HCT116 (cell line): ENCODE data around the gene TMEM121. TPM values are rescaled to one million over a fixed set of nuclear protein-coding genes. Genes with fewer than 3 reads are reported as not detected.
"Not testable (repeated sequence)": the region's sequence is repeated elsewhere in the genome, so short reads cannot be mapped to it uniquely, and the experiment has no call there.

Source experiments
- ATAC-seq: fragments of 200-7000 bp; cut with Tn5 transposase; 2 replicates; pipeline ENCODE4 v1.9.1; 2020; ENCODE audit warnings: mild to moderate bottlenecking, moderate library complexity
- BruUV-seq: library from RNA; stranded (reverse); fragments of 400-500 nt; replicated peaks from 2 replicates; lab custom pipeline; 2021; lab: Mats Ljungman, UMichigan
- CTCF ChIA-PET: fragments of 300-600 bp; sonication (Branson Sonifier 250); formaldehyde crosslinking; loops from one replicate; lab custom pipeline; 2021; ENCODE audit warnings: antibody characterized with exemption; lab: Charles Lee
- POLR2A ChIA-PET: fragments of 300-600, 350-600 bp; sonication (Branson Sonifier 250); formaldehyde crosslinking; loops from one replicate; lab custom pipeline; 2021; ENCODE audit warnings: antibody characterized with exemption; lab: Charles Lee
- RAD21 ChIA-PET, 2 experiments: fragments of 300-600 bp; sonication (Branson Sonifier 250); formaldehyde crosslinking; loops; one replicate each; lab custom pipeline; 2023; ENCODE audit warnings: low total read pairs in 2 of 2; ENCODE audit not compliant: uncharacterized antibody in 2 of 2, unreplicated experiment in 2 of 2, low non-redundant PET in 1 of 2; lab: Charles Lee
- DNase-seq: peaks from one replicate; pipeline ENCODE4 v3.0.0-alpha.2; 2010; ENCODE audit warnings: low read depth, low spot score
- H2AFZ ChIP-seq: fragments of 200-600 bp; shearing (Covaris generic), sonication (generic); 2 replicates; pipeline ENCODE4 v1.6.1; 2017; ENCODE audit warnings: low read depth, mixed run types, mixed read lengths, antibody characterized with exemption, low read length; ENCODE audit not compliant: poor library complexity, severe bottlenecking
- H3K27ac ChIP-seq: 2 replicates; pipeline ENCODE4 v1.5.1; 2012; ENCODE audit warnings: low read depth, low read length
- H3K27me3 ChIP-seq: fragments of 200-600 bp; sonication (generic); 2 replicates; pipeline ENCODE4 v1.6.1; 2016; ENCODE audit warnings: mixed run types, low read length, mixed read lengths; ENCODE audit not compliant: insufficient read depth
- H3K36me3 ChIP-seq, 2 experiments: fragments of 200-500 bp in 1 of 2; fragments of 200-600 bp in 1 of 2; sonication (Bioruptor generic) in 1 of 2; sonication (generic) in 1 of 2; 2 replicates each; pipeline versions ENCODE4 v1.5.1 to v1.6.1; 2014 to 2016; ENCODE audit warnings: low read length in 2 of 2, inconsistent platforms in 1 of 2, mixed read lengths in 1 of 2, mixed run types in 1 of 2; ENCODE audit not compliant: insufficient read depth in 2 of 2, control insufficient read depth in 1 of 2
- H3K4me1 ChIP-seq, 2 experiments: fragments of 200-600 bp in 1 of 2; sonication (generic) in 1 of 2; 2 replicates each; pipeline versions ENCODE4 v1.5.1 to v1.6.1; 2012 to 2017; ENCODE audit warnings: low read length in 2 of 2, inconsistent platforms in 1 of 2, mild to moderate bottlenecking in 1 of 2, mixed read lengths in 1 of 2, mixed run types in 1 of 2, moderate library complexity in 1 of 2; ENCODE audit not compliant: insufficient read depth in 2 of 2, control insufficient read depth in 1 of 2
- H3K4me2 ChIP-seq: fragments of 200-600 bp; sonication (generic); 2 replicates; pipeline ENCODE4 v1.6.1; 2017; ENCODE audit warnings: mixed run types, low read length, mixed read lengths
- H3K4me3 ChIP-seq, 2 experiments: fragments of 200-600 bp in 1 of 2; sonication (generic) in 1 of 2; replicated peaks in 1 of 2; 2 replicates each; pipeline ENCODE4 v1.5.1; 2011 to 2016; ENCODE audit warnings: low read length in 2 of 2, control low read depth in 1 of 2, low read depth in 1 of 2, mild to moderate bottlenecking in 1 of 2, mixed read lengths in 1 of 2, mixed run types in 1 of 2
- H3K79me2 ChIP-seq: fragments of 200-600 bp; sonication (generic); 2 replicates; pipeline ENCODE4 v1.6.1; 2017; ENCODE audit warnings: mild to moderate bottlenecking, mixed run types, low read length, moderate library complexity, mixed read lengths; ENCODE audit not compliant: insufficient read depth
- H3K9ac ChIP-seq: fragments of 200-600 bp; sonication (generic); 2 replicates; pipeline ENCODE4 v1.6.1; 2016; ENCODE audit warnings: low read length, mixed read lengths
- H3K9me2 ChIP-seq: fragments of 200-600 bp; sonication (generic), shearing (Covaris generic); 2 replicates; pipeline ENCODE4 v1.6.1; 2017; ENCODE audit warnings: mixed run types, mild to moderate bottlenecking, moderate library complexity; ENCODE audit not compliant: insufficient read depth
- H3K9me3 ChIP-seq, 2 experiments: fragments of 200-500 bp in 1 of 2; fragments of 200-600 bp in 1 of 2; sonication (Bioruptor generic) in 1 of 2; sonication (generic) in 1 of 2; 2 replicates each; pipeline ENCODE4 v1.6.1; 2014 to 2017; ENCODE audit warnings: low read length in 2 of 2, mixed read lengths in 2 of 2, inconsistent platforms in 1 of 2, low read depth in 1 of 2, mild to moderate bottlenecking in 1 of 2, mixed run types in 1 of 2, moderate library complexity in 1 of 2; ENCODE audit not compliant: control insufficient read depth in 1 of 2, insufficient read depth in 1 of 2
- H4K20me1 ChIP-seq: fragments of 200-600 bp; sonication (generic), shearing (Covaris generic); 2 replicates; pipeline ENCODE4 v1.6.1; 2017; ENCODE audit warnings: mixed run types, mild to moderate bottlenecking, moderate library complexity; ENCODE audit not compliant: insufficient read depth
- intact Hi-C: fragments of 100-400 bp; cut with micrococcal nuclease; formaldehyde crosslinking; loops from 2 replicates; pipeline ENCODE4 v1.10.0; 2022
- total RNA-seq: library from RNA; stranded (reverse); gene quantifications from one replicate; pipeline ENCODE4 v1.2.1, GENCODE V29; 2021; ENCODE audit not compliant: unreplicated experiment

The TMEM121 gene
- total RNA-seq, 1 experiment from 2014 or later = 5.5 TPM

- H3K36me3 ChIP-seq, H4K20me1 ChIP-seq, H3K27me3 ChIP-seq, intact Hi-C loops, H3K4me2 ChIP-seq, RAD21 ChIA-PET, DNase-seq, CTCF ChIA-PET, H2AFZ ChIP-seq, H3K4me1 ChIP-seq, H3K9ac ChIP-seq, BruUV-seq, H3K79me2 ChIP-seq, H3K9me2 ChIP-seq, H3K27ac ChIP-seq, H3K4me3 ChIP-seq, POLR2A ChIA-PET, ATAC-seq: not testable (repeated sequence)
- peaks cover 3 to 13% of the 10 kb centered on the region in 2 experiments; a peak in 1 of 4 replicates for H3K9me3 ChIP-seq
These were observed 19.3 kb downstream of the TMEM121 start for GRCh38 chr14:105545676-105546075.

DNA sequence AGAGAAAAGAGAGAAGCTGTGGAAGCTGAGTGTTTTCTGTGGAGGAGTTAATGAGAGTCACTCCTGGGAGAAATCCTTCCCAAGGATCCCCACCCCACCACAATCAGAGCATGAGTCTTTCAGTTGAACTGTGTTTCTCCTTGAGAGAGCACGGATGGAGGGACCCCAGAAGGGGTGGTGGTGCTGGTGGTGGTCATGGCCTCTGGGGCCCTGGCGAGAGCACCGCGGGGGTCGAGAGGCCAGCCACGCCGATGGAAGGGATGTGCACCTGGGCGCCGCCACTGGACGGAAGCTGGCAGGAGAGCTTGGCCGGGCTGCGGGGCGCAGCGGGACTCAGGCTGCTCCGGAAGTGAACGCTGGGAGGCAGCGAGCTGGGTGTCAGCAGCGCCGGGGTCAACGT, 20.0 kb downstream of the TMEM121 start:
- BruUV-seq, RAD21 ChIA-PET, H3K4me3 ChIP-seq, H3K36me3 ChIP-seq, ATAC-seq, H3K27ac ChIP-seq, DNase-seq, POLR2A ChIA-PET, H2AFZ ChIP-seq, H3K4me2 ChIP-seq, H3K4me1 ChIP-seq, intact Hi-C loops, H3K79me2 ChIP-seq, CTCF ChIA-PET, H3K9me2 ChIP-seq, H3K9ac ChIP-seq, H3K27me3 ChIP-seq, H4K20me1 ChIP-seq: not testable (repeated sequence)
- peaks cover 3 to 13% of the 10 kb centered on the region in 2 experiments; a peak in 1 of 4 replicates for H3K9me3 ChIP-seq

GRCh38 chr14:105547072-105547471, 20.7 kb downstream of the TMEM121 start:
- H3K27ac ChIP-seq, H3K79me2 ChIP-seq, DNase-seq, H4K20me1 ChIP-seq, H2AFZ ChIP-seq, H3K9ac ChIP-seq, H3K9me2 ChIP-seq, intact Hi-C loops, H3K27me3 ChIP-seq, H3K4me3 ChIP-seq, RAD21 ChIA-PET, CTCF ChIA-PET, H3K4me2 ChIP-seq, ATAC-seq, BruUV-seq, H3K4me1 ChIP-seq, H3K36me3 ChIP-seq, POLR2A ChIA-PET: not testable (repeated sequence)
- H3K9me3 ChIP-seq = peaks cover 3 to 13% of the 10 kb centered on the region in 2 experiments; a peak in 1 of 4 replicates
